Spleen (tissue), 11 donors: Measurements from ENCODE around the gene WDFY4. TPM values are rescaled to one million over a fixed set of nuclear protein-coding genes. Genes with fewer than 3 reads are reported as not detected.

Experiments
- DNase-seq: peaks from one replicate; pipeline ENCODE4 v3.0.0-alpha.2; 2020
- H3K27ac ChIP-seq, 8 donors: fragments of 200-600 bp; sonication (generic) in 7 of 8; 1 replicate in 4 of 8; 2 replicates in 4 of 8; pipeline versions ENCODE4 v1.5.0 to v1.8.0; 2016 to 2021; ENCODE audit warnings: inconsistent platforms in 4 of 8, mild to moderate bottlenecking in 4 of 8, moderate library complexity in 1 of 8
- H3K27me3 ChIP-seq, 7 donors: fragments of 200-600 bp; sonication (generic) in 6 of 7; replicated peaks in 1 of 7; 1 replicate in 4 of 7; 2 replicates in 3 of 7; pipeline versions ENCODE4 v1.5.0 to v1.8.0; 2016 to 2021; ENCODE audit warnings: inconsistent platforms in 3 of 7, mild to moderate bottlenecking in 1 of 7
- H3K36me3 ChIP-seq, 6 donors: fragments of 200-600 bp; sonication (generic) in 5 of 6; 1 replicate in 4 of 6; 2 replicates in 2 of 6; pipeline versions ENCODE4 v1.5.0 to v1.8.0; 2016 to 2021; ENCODE audit warnings: inconsistent platforms in 2 of 6
- H3K4me1 ChIP-seq, 6 donors: fragments of 200-600 bp; sonication (generic) in 5 of 6; 1 replicate in 3 of 6; 2 replicates in 3 of 6; pipeline versions ENCODE4 v1.5.0 to v1.8.0; 2016 to 2021; ENCODE audit warnings: inconsistent platforms in 3 of 6
- H3K4me3 ChIP-seq, 8 donors: fragments of 200-600 bp; sonication (generic) in 7 of 8; 1 replicate in 4 of 8; 2 replicates in 4 of 8; pipeline versions ENCODE4 v1.5.0 to v1.8.0; 2016 to 2021; ENCODE audit warnings: inconsistent platforms in 4 of 8, mild to moderate bottlenecking in 4 of 8, moderate library complexity in 2 of 8
- H3K9me3 ChIP-seq, 8 donors: fragments of 200-600 bp; sonication (generic) in 7 of 8; 1 replicate in 4 of 8; 2 replicates in 4 of 8; pipeline versions ENCODE4 v1.5.0 to v1.8.0; 2016 to 2021; ENCODE audit warnings: inconsistent platforms in 4 of 8
- POLR2A ChIP-seq, 3 donors: fragments of 450-650 bp; IDR thresholded peaks; one replicate each; pipeline ENCODE4 v1.5.1; 2017; ENCODE audit warnings: antibody characterized with exemption in 3 of 3, mild to moderate bottlenecking in 1 of 3
- POLR2AphosphoS5 ChIP-seq, 3 donors: sonication (generic); formaldehyde crosslinking; IDR thresholded peaks; one replicate each; pipeline ENCODE4 v1.5.1; 2017; ENCODE audit warnings: antibody characterized with exemption in 3 of 3
- WGBS, 5 donors: extraction: QIAGEN DNeasy Blood & Tissue Kit in 3 of 5; methylation state at CpG; one replicate each; pipeline versions ENCODE4 v1.1.5 to v1.1.7; 2013 to 2018; 5-methylcytosine and 5-hydroxymethylcytosine counted together
- intact Hi-C: fragments of 100-400 bp; cut with DNase I; formaldehyde crosslinking; loops from one replicate; pipeline ENCODE4 v1.15.0; 2023; ENCODE audit warnings: low total_unique reads
- polyA plus RNA-seq, 3 donors: library from polyadenylated mRNA; stranded (reverse); fragments of 200-250 nt; gene quantifications; one replicate each; pipeline ENCODE4 v1.2.1, GENCODE V29; 2013
- total RNA-seq, 7 donors: library from RNA; depleted of rRNA in 3 of 7; stranded (reverse); fragments of >200 nt in 3 of 7; fragmentation: NEBNext Ultra II Directional in 4 of 7; extraction: Animal tissue kit (Norgen Biotek cat#: 25700) in 4 of 7; gene quantifications; one replicate each; pipeline versions ENCODE4 v1.1.0 to v1.2.1, GENCODE V29; 2016 to 2021
- TF ChIP-seq, protein P1 (sequence below), 11 experiments: fragments of 200-600 bp in 7 of 11; fragments of 450-650 bp in 4 of 11; sonication (generic) in 4 of 11; IDR thresholded peaks in 8 of 11; conservative IDR thresholded peaks in 3 of 11; 1 replicate in 7 of 11; 2 replicates in 4 of 11; pipeline versions ENCODE4 v1.4.0 to v1.8.0; 2016 to 2021; ENCODE audit warnings: antibody characterized with exemption in 11 of 11, inconsistent platforms in 4 of 11, mild to moderate bottlenecking in 1 of 11
- donor health status: healthy with polysubstance abuse.
- donor health status: DM: no; HTN: no; CAD: no; lungs with moderate emphysema.
- donor health status: DM: no; HTN: no; CAD: no.
- donor health status: Bipolar disorder and iron deficiency.
- donor health status: healthy.
- donor health status: DM: no; HTN: no; CAD: no.
- donor health status: DM: yes; HTN: yes; CAD: no.

WDFY4 gene
- total and polyA plus RNA-seq, 10 donors = 31.7 to 120 (median 88.9) TPM

DNA sequence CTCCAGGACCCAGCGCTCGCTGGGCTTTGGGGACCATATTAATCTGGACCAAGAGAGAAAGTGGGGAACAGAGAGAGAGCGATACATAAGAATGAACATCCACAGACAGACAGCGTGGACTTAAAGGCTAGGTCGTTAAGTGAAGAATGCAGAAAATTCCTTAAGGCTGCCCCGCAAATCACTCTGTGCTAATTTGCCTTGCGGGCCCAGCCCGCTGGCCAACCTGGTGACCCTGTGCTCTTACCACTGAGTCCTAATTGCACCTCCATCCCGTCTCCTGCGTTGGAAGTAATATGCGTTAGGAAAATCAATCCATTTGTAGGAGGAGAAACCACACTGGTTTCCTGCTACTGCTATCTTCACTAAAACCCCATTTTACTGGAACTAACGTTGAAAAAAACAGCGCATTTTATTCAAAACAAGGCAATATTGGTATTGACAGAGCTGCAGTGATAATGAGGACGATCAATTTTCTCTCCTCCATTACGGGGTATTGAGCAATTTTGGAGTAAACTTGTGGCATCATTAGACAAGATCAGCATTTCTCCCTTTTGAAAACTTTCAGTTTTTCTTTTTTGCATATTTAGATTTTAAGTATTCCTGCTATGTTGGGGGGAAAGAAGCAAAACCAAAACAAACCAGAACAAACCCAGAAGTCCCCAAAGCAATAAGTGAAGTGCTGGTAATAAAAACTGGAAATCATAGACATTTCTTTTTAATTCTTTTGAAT is 85.2 kb downstream of the WDFY4 start:
- 84 to 94% (median 88%) methylated on average over 15 of the region's 15 CpGs for WGBS, 5 donors

DNA sequence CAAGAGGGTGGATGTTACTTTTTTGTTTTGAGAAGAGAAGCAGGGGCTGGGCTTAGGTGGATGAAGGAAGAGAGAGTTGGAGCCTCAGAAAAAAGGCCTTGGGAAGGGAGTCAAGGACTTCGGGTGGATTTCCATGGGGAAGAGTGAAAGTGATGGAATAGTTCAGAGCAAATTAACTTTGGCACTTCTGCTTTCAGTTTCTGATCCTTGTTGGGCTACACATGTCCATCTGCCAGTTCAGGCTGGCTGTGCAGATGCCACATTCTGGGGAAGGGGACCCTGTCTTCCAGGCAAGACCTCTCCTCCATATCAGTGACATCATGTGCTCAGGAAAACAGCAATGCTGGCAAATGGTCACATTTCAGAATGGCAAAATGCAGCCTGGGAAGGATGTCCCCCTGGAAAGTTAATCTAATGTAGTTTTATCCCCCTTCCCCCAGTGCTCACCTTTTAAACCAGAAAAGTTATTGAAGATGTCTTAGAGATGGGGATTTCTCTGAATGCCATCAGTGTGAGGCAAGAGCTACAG is 86.0 kb downstream of the WDFY4 start:
- intact Hi-C loops = no loop called here
- no peaks in the 10 kb centered on the region for H3K9me3 ChIP-seq
- H3K27ac ChIP-seq = peak overlapping the region in 7 of 8 donors; percentile 18 to 63 (median 42)
- peaks cover 0 to 88% (median 12%) of the 10 kb centered on the region in 6 donors for H3K36me3 ChIP-seq
- WGBS, 5 donors = 47 to 66% (median 57%) methylated on average over 1 of the region's 1 CpG
- H3K27me3 ChIP-seq = no peaks in the 10 kb centered on the region
- no peak for TF ChIP-seq POLR2AphosphoS5 (IDR thresholded peaks at IDR 0.05)
- TF ChIP-seq POLR2A (IDR thresholded peaks at IDR 0.05) = no peak
- TF ChIP-seq, protein P1, sequence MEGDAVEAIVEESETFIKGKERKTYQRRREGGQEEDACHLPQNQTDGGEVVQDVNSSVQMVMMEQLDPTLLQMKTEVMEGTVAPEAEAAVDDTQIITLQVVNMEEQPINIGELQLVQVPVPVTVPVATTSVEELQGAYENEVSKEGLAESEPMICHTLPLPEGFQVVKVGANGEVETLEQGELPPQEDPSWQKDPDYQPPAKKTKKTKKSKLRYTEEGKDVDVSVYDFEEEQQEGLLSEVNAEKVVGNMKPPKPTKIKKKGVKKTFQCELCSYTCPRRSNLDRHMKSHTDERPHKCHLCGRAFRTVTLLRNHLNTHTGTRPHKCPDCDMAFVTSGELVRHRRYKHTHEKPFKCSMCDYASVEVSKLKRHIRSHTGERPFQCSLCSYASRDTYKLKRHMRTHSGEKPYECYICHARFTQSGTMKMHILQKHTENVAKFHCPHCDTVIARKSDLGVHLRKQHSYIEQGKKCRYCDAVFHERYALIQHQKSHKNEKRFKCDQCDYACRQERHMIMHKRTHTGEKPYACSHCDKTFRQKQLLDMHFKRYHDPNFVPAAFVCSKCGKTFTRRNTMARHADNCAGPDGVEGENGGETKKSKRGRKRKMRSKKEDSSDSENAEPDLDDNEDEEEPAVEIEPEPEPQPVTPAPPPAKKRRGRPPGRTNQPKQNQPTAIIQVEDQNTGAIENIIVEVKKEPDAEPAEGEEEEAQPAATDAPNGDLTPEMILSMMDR (IDR thresholded peaks at IDR 0.05 in 8 of 11, conservative IDR thresholded peaks at IDR 0.05 in 3 of 11) = no peak
- peaks cover 5 to 13% (median 7%) of the 10 kb centered on the region in 6 donors for H3K4me1 ChIP-seq
- no peak for DNase-seq
- no peak overlapping the region for H3K4me3 ChIP-seq

More for the DNA sequence above, 85.2 kb downstream of the WDFY4 start:
- H3K4me1 ChIP-seq = peaks cover 5 to 13% (median 7%) of the 10 kb centered on the region in 6 donors
- H3K27ac ChIP-seq = peak overlapping the region in 3 of 8 donors; percentile 41 to 63 (median 62)
- no peak for DNase-seq
- TF ChIP-seq POLR2AphosphoS5 (IDR thresholded peaks at IDR 0.05) (no peak), POLR2A (IDR thresholded peaks at IDR 0.05) (no peak)
- TF ChIP-seq, protein P1 (IDR thresholded peaks at IDR 0.05 in 8 of 11, conservative IDR thresholded peaks at IDR 0.05 in 3 of 11) = no peak
- H3K36me3 ChIP-seq = peaks cover 0 to 88% (median 7%) of the 10 kb centered on the region in 6 donors
- H3K9me3 ChIP-seq = no peaks in the 10 kb centered on the region
- intact Hi-C loops = no loop called here
- no peak overlapping the region for H3K4me3 ChIP-seq
- H3K27me3 ChIP-seq = no peaks in the 10 kb centered on the region

DNA sequence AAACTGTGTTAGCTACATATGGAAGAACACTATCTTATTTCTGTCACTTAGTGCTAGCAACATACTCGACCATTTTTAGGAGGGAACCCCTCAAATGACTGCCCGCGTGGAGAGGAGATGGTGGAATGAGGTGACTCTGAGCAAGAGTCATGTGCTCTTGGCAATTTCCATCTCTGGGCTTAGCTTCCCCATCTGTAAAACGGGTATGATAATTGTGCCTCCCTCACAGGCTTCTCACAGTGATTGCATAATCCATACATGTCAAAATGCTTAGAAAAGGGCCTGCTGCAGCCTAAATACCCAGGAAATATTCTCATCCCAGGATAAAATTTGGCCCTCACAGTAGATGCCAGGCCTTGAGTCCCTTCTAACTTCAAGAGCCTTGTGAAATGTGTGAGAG is 86.6 kb downstream of the WDFY4 start:
- Histone ChIP-seq H3K36me3 (peaks cover 0 to 88% (median 17%) of the 10 kb centered on the region in 6 donors), H3K9me3 (no peaks in the 10 kb centered on the region), H3K4me3 (no peak overlapping the region), H3K27me3 (no peaks in the 10 kb centered on the region), H3K27ac (peak overlapping the region in 2 of 8 donors; percentile 41 to 63), H3K4me1 (peaks cover 5 to 13% (median 7%) of the 10 kb centered on the region in 6 donors)
- no peak for DNase-seq
- 78 to 92% (median 85%) methylated on average over 4 of the region's 4 CpGs for whole genome bisulfite sequencing, 5 donors
- intact Hi-C loops = no loop called here
- TF ChIP-seq, protein P1 (IDR thresholded peaks at IDR 0.05 in 8 of 11, conservative IDR thresholded peaks at IDR 0.05 in 3 of 11) = no peak
- no peak for TF ChIP-seq POLR2A (IDR thresholded peaks at IDR 0.05)
- TF ChIP-seq POLR2AphosphoS5 (IDR thresholded peaks at IDR 0.05) = no peak

DNA sequence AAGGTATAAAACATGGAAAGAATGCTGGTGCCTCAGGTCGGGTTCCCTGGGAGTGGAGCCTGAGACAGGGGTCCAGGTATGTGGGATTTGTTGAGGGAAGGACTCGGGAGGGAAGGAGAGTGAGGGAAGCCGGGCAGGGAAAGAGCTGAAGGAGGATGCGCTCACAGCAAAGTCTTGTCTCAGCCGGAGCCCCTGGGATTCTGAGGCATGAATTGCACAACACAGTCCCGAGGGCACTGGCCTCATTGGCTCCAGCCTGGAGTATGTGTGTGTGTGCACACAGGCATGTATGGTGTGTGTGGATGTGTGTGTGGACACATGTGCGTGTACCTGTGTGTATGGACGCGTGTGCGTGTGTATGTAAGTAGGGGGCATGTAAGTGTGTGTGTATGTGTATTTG is 87.4 kb downstream of the WDFY4 start:
- intact Hi-C loops = no loop called here
- Histone ChIP-seq H3K4me3 (no peak overlapping the region), H3K27me3 (no peaks in the 10 kb centered on the region), H3K36me3 (peaks cover 0 to 88% (median 23%) of the 10 kb centered on the region in 6 donors), H3K9me3 (no peaks in the 10 kb centered on the region), H3K27ac (no peak overlapping the region), H3K4me1 (peaks cover 5 to 13% (median 7%) of the 10 kb centered on the region in 6 donors)
- 84 to 97% (median 90%) methylated on average over 10 of the region's 10 CpGs for WGBS, 5 donors
- TF ChIP-seq POLR2AphosphoS5 (IDR thresholded peaks at IDR 0.05) (no peak), POLR2A (IDR thresholded peaks at IDR 0.05) (no peak)
- TF ChIP-seq, protein P1 (IDR thresholded peaks at IDR 0.05 in 8 of 11, conservative IDR thresholded peaks at IDR 0.05 in 3 of 11) = no peak
- no peak for DNase-seq
